Upper lobe of left lung (tissue), 6 donors: ENCODE results near the gene TPST1. TPM values are rescaled to one million over a fixed set of nuclear protein-coding genes. Genes with fewer than 3 reads are reported as not detected.

Experiments
- ATAC-seq, 2 donors: fragments of 200-7000 bp; cut with Tn5 transposase; one replicate each; pipeline ENCODE4 v1.9.1; 2022; ENCODE audit warnings: mild to moderate bottlenecking in 2 of 2, moderate library complexity in 2 of 2; ENCODE audit not compliant: low FRiP score in 2 of 2
- DNase-seq, 2 donors: peaks; one replicate each; pipeline ENCODE4 v3.0.0-alpha.2; 2019 to 2020
- H3K27ac ChIP-seq, 4 donors: fragments of 200-600 bp; sonication (generic); one replicate each; pipeline ENCODE4 v1.5.1; 2016 to 2019
- H3K27me3 ChIP-seq, 4 donors: fragments of 200-600 bp; sonication (generic); one replicate each; pipeline ENCODE4 v1.5.1; 2017 to 2019
- H3K36me3 ChIP-seq, 4 donors: fragments of 200-600 bp; sonication (generic); one replicate each; pipeline ENCODE4 v1.5.1; 2016 to 2019
- H3K4me1 ChIP-seq, 4 donors: fragments of 200-600 bp; sonication (generic); one replicate each; pipeline ENCODE4 v1.5.1; 2018 to 2019
- H3K4me3 ChIP-seq, 4 donors: fragments of 200-600 bp; sonication (generic); one replicate each; pipeline ENCODE4 v1.5.1; 2017 to 2019; ENCODE audit warnings: mild to moderate bottlenecking in 2 of 4, moderate library complexity in 1 of 4
- H3K9me3 ChIP-seq, 4 donors: fragments of 200-600 bp; sonication (generic); one replicate each; pipeline ENCODE4 v1.5.1; 2018 to 2019
- EP300 ChIP-seq, 4 donors: sonication (generic); formaldehyde crosslinking; IDR thresholded peaks; one replicate each; pipeline ENCODE4 v1.5.1; 2017; ENCODE audit warnings: antibody characterized with exemption in 4 of 4, control low read depth in 2 of 4
- POLR2A ChIP-seq, 4 donors: fragments of 450-650 bp; IDR thresholded peaks; one replicate each; pipeline ENCODE4 v1.5.1; 2016 to 2017; ENCODE audit warnings: antibody characterized with exemption in 4 of 4, mild to moderate bottlenecking in 2 of 4
- POLR2AphosphoS5 ChIP-seq, 2 donors: sonication (generic); formaldehyde crosslinking; IDR thresholded peaks; one replicate each; pipeline ENCODE4 v1.5.1; 2017; ENCODE audit warnings: antibody characterized with exemption in 2 of 2
- WGBS, 2 donors: methylation state at CpG; one replicate each; pipeline ENCODE4 v1.1.5; 2017 to 2018; 5-methylcytosine and 5-hydroxymethylcytosine counted together
- total RNA-seq, 6 donors: library from RNA; depleted of rRNA in 4 of 6; stranded (reverse); fragments of >200 nt in 4 of 6; gene quantifications; one replicate each; pipeline versions ENCODE4 v1.1.0 to v1.2.1, GENCODE V29; 2016 to 2021
- TF ChIP-seq, protein P1 (sequence below), 6 experiments: fragments of 450-650 bp in 4 of 6; fragments of 200-600 bp in 2 of 6; sonication (generic) in 2 of 6; IDR thresholded peaks; one replicate each; pipeline ENCODE4 v1.5.1; 2016 to 2019; ENCODE audit warnings: antibody characterized with exemption in 6 of 6
- donor health status: DM: no; HTN: no; CAD: no; lungs with moderate emphysema.
- donor health status: DM: no; HTN: yes; CAD: no; lungs with severe emphysema.

The TPST1 gene
- total RNA-seq, 6 donors from 2014 or later = 17.1 to 69.1 (median 19.0) TPM

DNA sequence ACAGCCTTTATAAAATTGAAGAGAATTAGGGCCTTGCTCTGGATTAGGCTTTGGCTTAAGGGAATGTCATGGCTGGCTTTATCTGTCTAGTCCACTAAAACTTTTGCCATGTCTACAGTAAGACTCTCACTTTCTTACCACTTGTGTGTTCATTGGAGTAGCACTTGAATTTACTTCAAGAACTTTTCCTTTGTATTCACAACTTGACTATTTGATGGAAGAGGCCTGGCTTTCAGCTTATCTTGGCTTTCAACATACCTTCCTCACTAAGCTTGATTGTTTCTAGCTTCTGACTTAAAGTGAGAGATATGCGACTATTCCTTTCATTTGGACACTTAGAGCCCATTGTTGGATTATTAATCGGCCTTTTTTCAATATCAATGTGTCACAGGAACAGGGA lies 96.1 kb downstream of the TPST1 start:
- ATAC-seq = no peak
- peaks cover 0 to 4% (median 2%) of the 10 kb centered on the region in 4 donors for H3K9me3 ChIP-seq
- no peak for DNase-seq
- H3K27me3 ChIP-seq = no peaks in the 10 kb centered on the region
- H3K36me3 ChIP-seq = no peaks in the 10 kb centered on the region
- no peak for TF ChIP-seq EP300 (IDR thresholded peaks at IDR 0.05)
- no peak for TF ChIP-seq POLR2A (IDR thresholded peaks at IDR 0.05)
- TF ChIP-seq, protein P1, sequence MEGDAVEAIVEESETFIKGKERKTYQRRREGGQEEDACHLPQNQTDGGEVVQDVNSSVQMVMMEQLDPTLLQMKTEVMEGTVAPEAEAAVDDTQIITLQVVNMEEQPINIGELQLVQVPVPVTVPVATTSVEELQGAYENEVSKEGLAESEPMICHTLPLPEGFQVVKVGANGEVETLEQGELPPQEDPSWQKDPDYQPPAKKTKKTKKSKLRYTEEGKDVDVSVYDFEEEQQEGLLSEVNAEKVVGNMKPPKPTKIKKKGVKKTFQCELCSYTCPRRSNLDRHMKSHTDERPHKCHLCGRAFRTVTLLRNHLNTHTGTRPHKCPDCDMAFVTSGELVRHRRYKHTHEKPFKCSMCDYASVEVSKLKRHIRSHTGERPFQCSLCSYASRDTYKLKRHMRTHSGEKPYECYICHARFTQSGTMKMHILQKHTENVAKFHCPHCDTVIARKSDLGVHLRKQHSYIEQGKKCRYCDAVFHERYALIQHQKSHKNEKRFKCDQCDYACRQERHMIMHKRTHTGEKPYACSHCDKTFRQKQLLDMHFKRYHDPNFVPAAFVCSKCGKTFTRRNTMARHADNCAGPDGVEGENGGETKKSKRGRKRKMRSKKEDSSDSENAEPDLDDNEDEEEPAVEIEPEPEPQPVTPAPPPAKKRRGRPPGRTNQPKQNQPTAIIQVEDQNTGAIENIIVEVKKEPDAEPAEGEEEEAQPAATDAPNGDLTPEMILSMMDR (IDR thresholded peaks at IDR 0.05) = no peak
- TF ChIP-seq POLR2AphosphoS5 (IDR thresholded peaks at IDR 0.05) = no peak
- H3K4me1 ChIP-seq = peaks cover 8 to 28% (median 19%) of the 10 kb centered on the region in 4 donors
- H3K27ac ChIP-seq = peak overlapping the region in 1 of 4 donors; percentile 35
- 60 to 70% methylated on average over 2 of the region's 2 CpGs for WGBS, 2 donors
- H3K4me3 ChIP-seq = no peak overlapping the region

DNA sequence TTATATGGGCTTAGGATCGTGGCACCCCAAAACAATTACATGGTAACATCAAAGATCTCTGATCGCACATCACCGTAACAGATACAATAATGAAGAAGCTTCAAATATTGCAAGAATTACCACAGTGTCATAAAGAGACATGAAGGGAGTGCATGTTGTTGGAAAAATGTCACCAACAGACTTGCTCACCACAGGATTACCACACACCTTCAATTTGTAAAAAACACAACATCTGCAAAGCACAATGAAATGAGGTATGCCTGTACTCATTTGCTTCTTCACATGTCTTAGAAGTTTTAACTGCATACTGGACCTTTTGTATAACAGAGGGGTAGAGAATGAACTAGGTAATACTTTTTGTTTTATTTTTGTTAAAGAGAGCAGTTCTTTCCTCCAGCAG lies 96.6 kb downstream of the TPST1 start:
- no peak for ATAC-seq
- no peaks in the 10 kb centered on the region for H3K36me3 ChIP-seq
- peak overlapping the region in 1 of 4 donors; percentile 35 for H3K27ac ChIP-seq
- TF ChIP-seq EP300 (IDR thresholded peaks at IDR 0.05) = no peak
- no peak for TF ChIP-seq POLR2AphosphoS5 (IDR thresholded peaks at IDR 0.05)
- TF ChIP-seq, protein P1 (IDR thresholded peaks at IDR 0.05) = no peak
- TF ChIP-seq POLR2A (IDR thresholded peaks at IDR 0.05) = no peak
- no peaks in the 10 kb centered on the region for H3K27me3 ChIP-seq
- H3K9me3 ChIP-seq = peaks cover 0 to 4% (median 2%) of the 10 kb centered on the region in 4 donors
- peaks cover 8 to 32% (median 23%) of the 10 kb centered on the region in 4 donors for H3K4me1 ChIP-seq
- no peak overlapping the region for H3K4me3 ChIP-seq
- no peak for DNase-seq
- WGBS, 2 donors = 68 to 85% methylated on average over 3 of the region's 3 CpGs

DNA sequence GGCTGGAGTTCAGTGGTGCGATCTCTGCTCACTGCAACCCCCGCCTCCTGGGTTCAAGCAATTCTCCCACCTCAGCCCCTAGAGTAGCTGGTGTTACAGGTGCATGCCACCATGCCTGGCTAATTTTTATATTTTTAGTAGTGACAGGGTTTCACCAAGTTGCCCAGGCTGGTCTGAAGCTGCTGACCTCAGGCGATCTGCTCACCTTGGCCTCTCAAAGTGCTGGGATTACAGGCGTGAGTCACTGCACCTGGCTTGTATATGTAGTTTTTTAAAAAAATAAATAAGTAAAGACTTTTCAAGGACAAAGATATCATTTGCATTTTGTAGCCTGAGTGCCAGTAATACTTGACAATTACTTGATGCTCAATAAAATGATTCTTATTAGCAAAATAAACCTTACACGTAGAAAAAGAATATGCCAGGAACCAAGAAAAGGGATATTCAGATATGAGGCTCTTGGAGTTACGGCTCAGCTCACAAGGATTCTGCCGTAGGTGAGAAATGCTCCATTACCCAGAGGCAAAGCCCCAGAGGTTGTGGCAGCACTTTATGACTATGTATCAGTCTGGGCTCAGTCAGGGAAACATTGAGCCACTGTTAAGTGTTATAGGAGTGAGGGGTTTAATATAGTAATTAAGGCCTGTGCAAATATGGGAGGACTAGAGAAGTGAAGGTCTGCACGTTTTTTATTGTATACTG lies 98.5 kb downstream of the TPST1 start:
- TF ChIP-seq, protein P1 (IDR thresholded peaks at IDR 0.05) = no peak
- TF ChIP-seq POLR2AphosphoS5 (IDR thresholded peaks at IDR 0.05) = no peak
- ATAC-seq (no peak), DNase-seq (no peak)
- no peaks in the 10 kb centered on the region for H3K27me3 ChIP-seq
- peaks cover 8 to 28% (median 25%) of the 10 kb centered on the region in 4 donors for H3K4me1 ChIP-seq
- WGBS, 2 donors = 75 to 84% methylated on average over 8 of the region's 8 CpGs
- peaks cover 0 to 4% (median 2%) of the 10 kb centered on the region in 4 donors for H3K9me3 ChIP-seq
- H3K4me3 ChIP-seq = no peak overlapping the region
- H3K36me3 ChIP-seq = no peaks in the 10 kb centered on the region
- H3K27ac ChIP-seq = no peak overlapping the region

DNA sequence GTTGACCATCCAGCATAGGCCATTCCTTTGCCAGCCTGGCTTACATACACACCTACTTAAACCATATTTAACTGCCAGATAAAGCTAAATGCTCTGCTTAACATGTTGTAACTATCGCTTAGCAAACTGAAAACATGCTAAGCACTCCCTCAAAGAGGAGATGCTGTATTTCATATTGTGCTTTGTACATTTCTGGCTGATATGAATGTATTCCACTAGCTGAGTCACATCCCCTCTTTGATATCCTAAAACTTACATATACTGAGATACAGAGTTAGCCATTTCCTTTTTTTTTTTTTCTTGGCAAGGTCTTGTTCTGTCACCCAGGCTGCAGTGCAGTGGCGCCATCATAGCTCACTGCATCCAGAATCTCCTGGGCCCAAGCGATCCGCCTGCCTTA lies 99.4 kb downstream of the TPST1 start:
- Histone ChIP-seq H3K4me3 (no peak overlapping the region), H3K36me3 (no peaks in the 10 kb centered on the region), H3K4me1 (peaks cover 8 to 28% (median 25%) of the 10 kb centered on the region in 4 donors), H3K9me3 (no peaks in the 10 kb centered on the region), H3K27ac (no peak overlapping the region), H3K27me3 (no peaks in the 10 kb centered on the region)
- WGBS, 2 donors = 96 to 97% methylated on average over 4 of the region's 4 CpGs
- no peak for ATAC-seq
- no peak for DNase-seq
- TF ChIP-seq POLR2A (IDR thresholded peaks at IDR 0.05) (no peak), EP300 (IDR thresholded peaks at IDR 0.05) (no peak), POLR2AphosphoS5 (IDR thresholded peaks at IDR 0.05) (no peak)
- TF ChIP-seq, protein P1 (IDR thresholded peaks at IDR 0.05) = no peak

DNA sequence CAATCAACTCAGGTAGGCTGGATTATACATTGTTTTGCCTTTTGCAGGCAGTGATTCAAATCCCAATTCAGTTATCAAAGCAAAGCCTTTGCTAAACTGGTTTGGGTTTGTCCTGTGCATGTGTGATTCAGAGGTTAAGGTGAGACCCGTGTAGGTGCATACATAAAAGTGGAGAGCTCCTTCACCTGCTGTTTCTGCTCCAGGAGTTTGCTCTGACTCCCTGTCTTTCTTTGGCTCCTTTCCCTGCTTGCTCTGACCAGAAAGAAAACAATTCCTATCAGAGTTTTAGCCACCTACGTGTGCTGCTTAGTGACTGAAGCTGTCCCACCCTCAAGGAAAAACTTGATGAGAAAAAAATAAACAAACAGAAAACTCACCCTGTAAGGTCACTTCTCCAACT lies 101.1 kb downstream of the TPST1 start:
- TF ChIP-seq POLR2AphosphoS5 (IDR thresholded peaks at IDR 0.05) = no peak
- TF ChIP-seq, protein P1 (IDR thresholded peaks at IDR 0.05) = no peak
- no peak for TF ChIP-seq POLR2A (IDR thresholded peaks at IDR 0.05)
- no peak for TF ChIP-seq EP300 (IDR thresholded peaks at IDR 0.05)
- ATAC-seq = peak in 1 of 2 donors; percentile 76
- Histone ChIP-seq H3K9me3 (no peaks in the 10 kb centered on the region), H3K27me3 (no peaks in the 10 kb centered on the region), H3K4me1 (peaks cover 8 to 28% (median 25%) of the 10 kb centered on the region in 4 donors), H3K4me3 (no peak overlapping the region), H3K36me3 (no peaks in the 10 kb centered on the region), H3K27ac (no peak overlapping the region)
- peak in 1 of 2 donors; percentile 43 for DNase-seq
- WGBS, 2 donors = 31 to 45% methylated on average over 2 of the region's 2 CpGs
